Right ventricle myocardium superior (tissue), 1 donor: ENCODE measurements around the gene GPD1. TPM values are rescaled to one million over a fixed set of nuclear protein-coding genes. Genes with fewer than 3 reads are reported as not detected.
"Not testable (repeated sequence)": the region's sequence is repeated elsewhere in the genome, so short reads cannot be mapped to it uniquely, and the experiment has no call there.

Experiments used
- ATAC-seq: fragments of 200-7000 bp; cut with Tn5 transposase; one replicate; pipeline ENCODE4 v1.9.1; 2020; ENCODE audit warnings: mild to moderate bottlenecking; ENCODE audit not compliant: poor library complexity
- DNase-seq: peaks from one replicate; pipeline ENCODE4 v3.0.0-alpha.2; 2020
- intact Hi-C: fragments of 100-400 bp; cut with DNase I; formaldehyde crosslinking; loops from one replicate; pipeline ENCODE4 v1.11.2; 2022
- total RNA-seq: library from RNA; stranded (reverse); fragmentation: NEBNext Ultra II Directional; extraction: Animal tissue kit (Norgen Biotek cat#: 25700); gene quantifications from one replicate; pipeline ENCODE4 v1.2.1, GENCODE V29; 2021
- donor health status: DM: no; HTN: yes; CAD: no; lungs with severe emphysema.

GPD1 gene
- total RNA-seq, 1 donor from 2014 or later = 38.3 TPM

GRCh38 chr12:50151047-50151687, 47.4 kb downstream of the GPD1 start:
- ATAC-seq (no peak), DNase-seq (no peak)
- intact Hi-C loops = no loop called here

- ATAC-seq, DNase-seq, intact Hi-C loops: not testable (repeated sequence)
Measured at GRCh38 chr12:50154947-50155346, 51.1 kb downstream of the GPD1 start.

- no peak for DNase-seq
- ATAC-seq = no peak
- intact Hi-C loops = no loop called here
Measured at GRCh38 chr12:50156641-50157040, 52.8 kb downstream of the GPD1 start.

GRCh38 chr12:50157259-50157658, 53.5 kb downstream of the GPD1 start:
- intact Hi-C loops = no loop called here
- ATAC-seq (no peak), DNase-seq (no peak)

GRCh38 chr12:50160643-50161042, 56.8 kb downstream of the GPD1 start:
- ATAC-seq = no peak
- DNase-seq = no peak
- intact Hi-C loops = no loop called here

Other genes with a start within 250 kb of the GPD1 start
- gene FAIM2, start 200.1 kb upstream of the GPD1 start, total RNA-seq = 10.6 TPM
- not detected for gene AQP2, start 153.3 kb upstream of the GPD1 start, total RNA-seq
- 0.38 TPM for gene AQP5, start 142.1 kb upstream of the GPD1 start, total RNA-seq
- not detected for gene AQP6, start 131.1 kb upstream of the GPD1 start, total RNA-seq
- 5.6 TPM for gene RACGAP1, start 78.5 kb upstream of the GPD1 start, total RNA-seq
- 1.6 TPM for gene ASIC1, start 46.4 kb upstream of the GPD1 start, total RNA-seq
- 14.3 TPM for gene SMARCD1, start 18.7 kb upstream of the GPD1 start, total RNA-seq
- gene COX14, start 8.2 kb downstream of the GPD1 start, total RNA-seq = 243 TPM
- 7.3 TPM for gene CERS5, start 63.4 kb downstream of the GPD1 start, total RNA-seq
- gene LIMA1, start 179.5 kb downstream of the GPD1 start, total RNA-seq = 11.8 TPM